GM21360 (cell line): ENCODE results near the gene CCDC134.

Source experiments
- ATAC-seq: cut with Tn5 transposase; IDR thresholded peaks from one replicate; pipeline ENCODE4 v1.9.1; 2021; ENCODE audit warnings: mild to moderate bottlenecking, moderate library complexity; ENCODE audit not compliant: unreplicated experiment

Gene CCDC134

DNA sequence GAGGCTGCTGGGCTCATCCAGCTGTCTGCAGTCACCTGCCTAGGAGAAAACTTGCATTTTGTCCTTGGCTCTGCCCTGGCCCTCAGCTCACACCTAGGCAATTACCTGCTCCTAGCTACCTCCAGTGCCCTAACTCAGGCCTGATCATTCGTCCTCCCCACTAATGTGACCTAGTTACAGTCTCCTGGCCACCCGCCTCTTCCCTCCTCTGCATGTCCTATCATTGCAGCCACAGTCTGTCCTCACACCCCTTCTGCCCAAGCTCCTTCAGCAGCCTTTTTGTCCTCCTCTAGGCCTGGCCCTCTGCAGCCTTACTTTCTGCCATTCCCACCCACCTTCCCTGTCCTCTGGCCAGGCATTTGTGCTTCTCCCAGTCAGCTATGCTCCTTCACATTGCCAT is 17.7 kb upstream of the CCDC134 start:
- no peak for ATAC-seq

DNA sequence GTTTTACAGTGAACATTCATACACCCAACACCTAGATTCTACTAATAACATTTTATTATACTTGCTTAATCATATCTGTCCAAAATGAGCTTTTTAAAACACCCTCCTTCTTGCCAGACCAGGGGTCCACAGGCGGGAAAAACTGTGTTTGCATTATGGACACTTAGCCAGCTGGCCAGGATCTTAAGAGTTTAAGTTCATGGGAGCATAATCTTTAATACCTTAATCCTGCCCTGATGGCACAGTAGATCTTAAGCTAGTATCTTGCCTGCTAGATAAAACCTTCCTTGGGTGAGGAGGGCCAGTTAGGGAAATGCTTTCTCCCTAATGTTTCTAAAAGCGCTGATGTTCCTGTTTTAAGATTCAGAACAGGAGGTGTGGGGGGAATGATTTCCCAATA is 13.1 kb upstream of the CCDC134 start:
- no peak for ATAC-seq

- ATAC-seq: no peak
These were observed 6.6 kb upstream of the CCDC134 start for GRCh38 chr22:41793871-41794270.

DNA sequence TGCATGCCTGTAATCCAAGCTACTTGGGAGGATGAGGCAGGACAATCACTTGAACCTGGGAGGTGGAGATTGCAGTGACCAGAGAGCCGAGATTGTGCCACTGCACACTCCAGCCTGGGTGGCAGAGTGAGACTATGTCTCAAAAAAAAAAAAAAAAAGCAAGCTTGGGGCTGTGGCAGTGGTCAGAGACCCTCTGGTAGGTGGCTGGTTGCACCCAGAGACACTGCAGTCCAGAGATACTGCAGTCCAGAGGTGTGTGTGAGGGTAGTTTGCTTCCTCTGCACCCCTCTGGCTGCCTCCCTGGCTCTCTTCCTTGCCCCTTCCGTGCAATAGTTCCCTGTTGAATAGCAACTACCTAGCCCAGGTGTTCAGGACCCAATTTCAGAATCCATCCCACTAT is 1.7 kb upstream of the CCDC134 start:
- no peak for ATAC-seq

GRCh38 chr22:41799486-41800347 is 762 bp upstream of the CCDC134 start:
- peak; percentile 33 for ATAC-seq

DNA sequence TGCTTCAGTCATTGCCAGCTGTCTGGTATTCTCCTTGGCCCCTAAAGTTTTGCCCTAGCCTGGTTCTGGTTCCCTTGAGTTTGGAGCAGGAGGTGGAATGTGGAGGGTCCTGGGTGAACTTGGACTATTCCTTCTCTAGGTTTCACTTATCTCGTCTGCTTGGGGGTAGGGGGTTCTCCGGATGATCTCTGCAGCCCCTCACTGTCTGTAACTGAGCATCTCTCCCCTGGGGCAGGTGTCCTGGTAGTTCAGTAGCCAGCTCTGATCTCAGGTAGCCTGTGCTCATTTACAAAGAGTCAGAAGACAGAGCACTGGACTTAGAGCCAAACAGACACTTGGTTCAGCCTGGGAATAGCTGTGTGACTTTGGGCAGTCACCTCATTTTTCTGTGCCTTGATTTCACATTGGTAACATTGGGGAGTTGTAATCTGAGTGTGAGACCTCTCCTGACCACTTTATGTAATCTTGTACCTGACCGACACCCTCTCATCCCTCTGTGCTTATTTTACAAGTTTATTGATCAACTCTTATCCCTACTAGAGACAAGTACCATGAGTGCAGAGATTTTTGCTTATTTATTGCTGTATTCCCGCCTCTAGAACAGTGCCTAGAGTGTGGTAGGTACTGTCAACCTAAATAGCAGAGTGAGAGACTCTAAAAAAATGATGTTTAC is 804 bp downstream of the CCDC134 start:
- no peak for ATAC-seq

GRCh38 chr22:41801886-41802285 is 1.4 kb downstream of the CCDC134 start:
- no peak for ATAC-seq

DNA sequence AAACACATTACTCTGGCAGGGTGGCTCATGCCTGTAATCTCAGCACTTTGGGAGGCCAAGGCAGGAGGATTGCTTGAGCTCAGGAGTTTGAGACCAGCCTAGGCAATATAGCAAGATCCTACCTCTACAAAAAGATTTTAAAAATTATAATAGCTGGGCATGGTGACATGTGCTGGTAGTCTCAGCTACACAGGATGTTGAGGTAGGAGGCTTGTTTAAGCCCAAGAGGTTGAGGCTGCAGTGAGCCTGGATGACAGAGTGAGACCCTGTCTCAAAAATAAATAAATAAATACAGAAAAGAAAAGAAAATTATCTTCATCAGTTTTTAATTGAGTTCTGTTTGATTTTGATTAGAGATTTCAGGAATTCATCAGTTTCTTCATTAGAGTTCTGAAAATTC is 5.2 kb downstream of the CCDC134 start:
- ATAC-seq: no peak

DNA sequence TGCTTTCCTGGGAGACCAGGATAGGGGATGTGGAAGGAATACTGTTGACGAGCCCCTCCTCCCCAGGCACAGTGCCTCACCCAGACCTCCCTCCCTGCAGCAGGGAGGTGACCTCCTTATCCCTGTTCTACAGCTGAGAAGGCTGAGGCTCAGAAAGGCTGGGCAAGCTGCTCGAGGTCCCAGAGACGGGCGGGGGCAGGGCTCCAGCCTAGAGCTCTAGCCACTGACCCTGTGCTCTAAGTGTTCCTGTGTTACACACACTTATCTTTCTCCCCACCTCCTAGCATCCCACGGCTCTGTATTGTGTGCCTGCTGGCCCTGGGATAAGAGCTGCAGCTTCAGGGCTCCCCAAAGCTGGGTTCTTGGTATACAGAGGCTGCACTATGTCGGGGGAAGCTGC is 7.9 kb downstream of the CCDC134 start:
- ATAC-seq: no peak

GRCh38 chr22:41810022-41810421 is 9.5 kb downstream of the CCDC134 start:
- ATAC-seq: no peak

DNA sequence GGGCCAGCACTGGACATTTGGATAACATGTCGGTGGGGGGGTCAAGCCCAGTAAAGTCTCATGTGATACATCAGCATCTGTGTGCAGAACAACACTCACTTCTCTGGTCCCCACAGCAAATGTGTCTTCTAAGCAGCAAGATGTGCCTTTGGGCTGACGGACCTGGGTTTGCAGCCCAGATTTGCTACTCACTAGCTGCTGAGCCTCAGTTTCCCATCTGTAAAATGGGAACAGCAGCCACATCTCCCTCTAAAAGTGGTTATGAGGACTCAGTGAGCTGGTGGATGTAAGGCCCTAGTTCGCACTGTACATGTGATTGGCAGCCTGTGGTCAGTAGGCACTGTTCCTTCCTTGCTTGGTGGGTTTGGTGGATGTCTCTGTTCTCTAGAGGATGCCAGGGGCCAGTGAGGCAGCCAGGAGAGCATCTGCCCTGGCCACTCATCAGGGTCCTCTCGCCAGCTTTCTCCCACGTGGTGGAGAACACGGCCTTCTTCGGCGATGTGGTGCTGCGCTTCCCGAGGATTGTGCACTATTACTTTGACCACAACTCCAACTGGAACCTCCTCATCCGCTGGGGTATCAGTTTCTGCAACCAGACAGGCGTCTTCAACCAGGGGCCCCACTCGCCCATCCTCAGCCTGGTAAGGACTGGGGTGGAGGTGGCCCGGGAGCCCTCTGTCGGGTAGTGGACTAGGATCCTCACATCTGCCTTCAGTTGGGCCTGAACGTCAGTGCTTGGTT is 12.5 kb downstream of the CCDC134 start:
- ATAC-seq: no peak

GRCh38 chr22:41813726-41814410 is 13.4 kb downstream of the CCDC134 start:
- ATAC-seq: no peak

DNA sequence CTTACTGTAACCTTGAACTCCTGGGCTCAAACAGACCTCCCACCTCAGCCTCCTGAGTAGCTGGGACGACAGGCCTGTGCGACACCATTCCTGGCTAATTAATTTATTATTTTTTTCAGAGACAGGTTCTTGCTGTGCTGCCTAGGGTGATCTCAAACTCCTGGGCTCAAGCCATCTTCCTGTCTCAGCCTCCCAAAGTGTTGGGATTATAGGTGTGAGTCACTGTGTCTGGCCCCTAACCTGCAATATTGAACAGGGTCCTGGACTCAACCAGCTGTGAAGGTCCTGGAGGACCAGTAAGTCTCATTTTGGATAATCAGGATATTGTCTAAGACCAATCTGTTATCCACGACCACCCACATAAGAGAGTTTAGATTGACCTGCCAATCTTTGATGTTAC is 15.2 kb downstream of the CCDC134 start:
- ATAC-seq: no peak

GRCh38 chr22:41816241-41816640 is 15.8 kb downstream of the CCDC134 start:
- ATAC-seq: no peak

- no peak for ATAC-seq
These were observed 16.4 kb downstream of the CCDC134 start for GRCh38 chr22:41816871-41817270.

- no peak for ATAC-seq
These were observed 17.5 kb downstream of the CCDC134 start for GRCh38 chr22:41818011-41818410.

- no peak for ATAC-seq
These were observed 18.1 kb downstream of the CCDC134 start for GRCh38 chr22:41818596-41818995.

DNA sequence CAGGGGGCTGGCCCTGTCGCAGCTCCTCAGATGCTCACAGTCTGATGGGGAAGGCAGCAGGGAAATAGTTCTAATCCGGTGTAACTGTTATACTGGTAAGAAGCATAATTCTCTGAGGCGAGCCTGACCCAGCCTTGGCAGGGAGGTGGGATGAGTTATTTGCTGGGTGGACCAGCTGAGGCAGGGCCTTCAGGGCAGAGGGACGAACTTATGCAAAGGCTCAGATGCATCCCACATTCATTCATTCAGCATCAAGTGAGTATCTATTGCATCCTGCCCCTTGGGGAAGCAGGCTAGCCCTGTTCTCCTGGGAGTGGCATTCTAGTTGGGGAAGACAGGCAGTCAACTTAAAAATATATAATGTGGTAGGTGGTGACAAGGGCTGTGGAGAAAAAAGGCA is 18.8 kb downstream of the CCDC134 start:
- ATAC-seq: no peak

DNA sequence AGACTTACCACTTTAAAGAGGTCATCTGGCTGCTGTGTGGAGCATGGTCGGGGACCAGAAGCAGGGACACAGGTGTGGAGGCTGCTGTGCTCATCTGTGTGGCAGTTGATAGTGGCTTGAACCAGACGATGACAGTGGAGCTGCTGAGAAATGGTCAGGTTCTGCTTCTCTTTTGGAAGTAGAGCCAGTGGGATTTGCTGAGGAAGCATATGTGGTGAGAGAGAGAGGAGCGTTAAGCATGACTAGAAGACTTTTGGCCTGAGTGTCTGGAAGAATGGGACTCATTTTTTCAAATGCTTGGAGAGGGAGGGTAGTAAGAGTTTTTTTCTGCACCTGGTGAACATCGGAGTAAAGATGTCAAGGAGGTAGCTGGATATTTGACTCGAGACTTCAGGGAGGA is 20.0 kb downstream of the CCDC134 start:
- no peak for ATAC-seq

DNA sequence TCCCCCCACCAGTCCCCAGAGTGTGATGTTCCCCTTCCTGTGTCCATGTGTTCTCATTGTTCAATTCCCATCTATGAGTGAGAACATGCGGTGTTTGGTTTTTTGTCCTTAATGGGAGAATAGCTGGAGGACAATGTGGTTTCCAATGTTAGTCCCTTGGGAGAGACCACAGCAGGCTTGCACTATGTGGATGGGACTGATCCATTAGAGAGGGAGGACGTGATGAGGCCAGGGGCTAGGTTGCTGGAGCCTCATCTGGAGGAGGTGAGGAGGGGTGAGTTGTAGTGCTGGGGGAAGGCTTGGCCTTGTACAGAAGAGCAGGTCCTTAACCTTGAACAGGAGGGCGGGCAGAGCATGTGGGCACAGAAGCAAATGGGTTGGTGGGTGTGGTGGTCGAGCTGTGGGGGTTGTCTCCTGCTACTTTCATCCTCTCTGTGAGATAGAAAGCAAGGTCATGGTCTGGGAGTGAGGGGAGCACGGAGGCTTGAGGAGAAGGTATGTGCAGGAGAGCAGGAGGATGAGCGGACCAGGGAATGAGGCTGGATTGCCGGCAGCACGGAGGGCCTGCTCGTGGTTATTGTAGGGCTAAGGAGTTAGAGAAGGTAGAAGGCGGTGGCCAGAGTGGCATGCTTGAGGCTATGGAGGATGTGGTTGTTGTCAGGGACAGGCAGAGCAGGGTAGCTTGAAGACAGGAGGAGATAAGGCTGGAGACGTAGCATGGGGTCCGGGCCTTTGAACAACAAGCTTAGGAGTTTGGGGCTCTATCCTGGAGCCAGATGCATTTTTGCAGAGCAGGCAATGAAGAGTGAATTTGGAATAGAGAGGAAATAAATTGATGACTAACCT is 21.2 kb downstream of the CCDC134 start:
- ATAC-seq: no peak
